Tibial nerve (tissue), 4 donors: Measurements from ENCODE around the gene RAPGEF5. TPM values are rescaled to one million over a fixed set of nuclear protein-coding genes. Genes with fewer than 3 reads are reported as not detected.

Experiments
- DNase-seq, 2 donors: peaks; one replicate each; pipeline ENCODE4 v3.0.0-alpha.2; 2019; ENCODE audit warnings: low spot score in 2 of 2
- H3K27ac ChIP-seq, 4 donors: fragments of 200-600 bp; sonication (generic) in 3 of 4; one replicate each; pipeline ENCODE4 v1.5.1; 2017 to 2019; ENCODE audit warnings: mild to moderate bottlenecking in 1 of 4
- H3K27me3 ChIP-seq, 2 donors: fragments of 200-600 bp; sonication (generic) in 1 of 2; one replicate each; pipeline versions ENCODE4 v1.5.1 to v1.6.0; 2017 to 2019
- H3K36me3 ChIP-seq, 3 donors: fragments of 200-600 bp; sonication (generic); one replicate each; pipeline ENCODE4 v1.5.1; 2018 to 2019
- H3K4me1 ChIP-seq, 4 donors: fragments of 200-600 bp; sonication (generic) in 3 of 4; one replicate each; pipeline ENCODE4 v1.5.1; 2017 to 2019
- H3K4me3 ChIP-seq, 4 donors: fragments of 200-600 bp; sonication (generic) in 3 of 4; one replicate each; pipeline ENCODE4 v1.5.1; 2017 to 2019; ENCODE audit warnings: mild to moderate bottlenecking in 1 of 4, moderate library complexity in 1 of 4
- H3K9me3 ChIP-seq, 4 donors: fragments of 200-600 bp; sonication (generic) in 3 of 4; one replicate each; pipeline ENCODE4 v1.5.1; 2017 to 2019
- EP300 ChIP-seq, 2 donors: sonication (generic); formaldehyde crosslinking; IDR thresholded peaks; one replicate each; pipeline ENCODE4 v1.6.1; 2017; ENCODE audit warnings: antibody characterized with exemption in 2 of 2, mild to moderate bottlenecking in 1 of 2
- POLR2A ChIP-seq, 2 donors: fragments of 450-650 bp; IDR thresholded peaks; one replicate each; pipeline ENCODE4 v1.6.1; 2017; ENCODE audit warnings: antibody characterized with exemption in 2 of 2, mild to moderate bottlenecking in 2 of 2, moderate library complexity in 2 of 2
- WGBS, 2 donors: methylation state at CpG; one replicate each; pipeline ENCODE4 v1.1.5; 2018; 5-methylcytosine and 5-hydroxymethylcytosine counted together
- total RNA-seq, 4 donors: library from RNA; depleted of rRNA; stranded (reverse); fragments of >200 nt; gene quantifications; one replicate each; pipeline ENCODE4 v1.1.0, GENCODE V29; 2016
- TF ChIP-seq, protein P1 (sequence below), 5 experiments: fragments of 200-600 bp in 3 of 5; fragments of 450-650 bp in 2 of 5; sonication (generic) in 3 of 5; IDR thresholded peaks; one replicate each; pipeline ENCODE4 v1.5.1; 2016 to 2019; ENCODE audit warnings: antibody characterized with exemption in 5 of 5, mild to moderate bottlenecking in 3 of 5, moderate library complexity in 2 of 5

The RAPGEF5 gene
- total RNA-seq, 4 donors from 2014 or later = 63.3 to 121 (median 76.9) TPM

DNA sequence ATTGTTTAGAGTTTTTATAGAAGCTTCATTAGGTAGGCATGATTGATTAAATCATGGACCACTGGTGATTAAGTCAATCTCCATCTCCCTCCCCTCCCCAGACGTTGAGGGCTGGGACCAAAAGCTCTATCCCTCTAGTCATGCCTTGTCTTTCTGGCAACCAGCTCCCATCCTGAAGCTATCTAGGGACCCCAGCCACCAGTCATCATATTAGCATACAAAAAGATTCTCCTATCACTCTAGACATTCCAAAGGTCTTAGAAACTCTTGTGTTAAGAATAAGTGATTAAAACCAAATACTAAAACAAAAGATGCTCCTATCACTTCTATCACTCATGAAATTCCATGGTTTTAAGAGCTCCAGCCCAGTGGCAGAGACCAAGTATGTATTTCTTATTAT lies 178.2 kb downstream of the RAPGEF5 start:
- H3K36me3 ChIP-seq = peaks cover 0 to 11% (median 0%) of the 10 kb centered on the region in 3 donors
- no peak overlapping the region for H3K27ac ChIP-seq
- WGBS, 2 donors = 56 to 77% methylated on average over 1 of the region's 1 CpG
- no peak for DNase-seq
- TF ChIP-seq POLR2A (IDR thresholded peaks at IDR 0.05) (no peak), EP300 (IDR thresholded peaks at IDR 0.05) (no peak)
- TF ChIP-seq, protein P1, sequence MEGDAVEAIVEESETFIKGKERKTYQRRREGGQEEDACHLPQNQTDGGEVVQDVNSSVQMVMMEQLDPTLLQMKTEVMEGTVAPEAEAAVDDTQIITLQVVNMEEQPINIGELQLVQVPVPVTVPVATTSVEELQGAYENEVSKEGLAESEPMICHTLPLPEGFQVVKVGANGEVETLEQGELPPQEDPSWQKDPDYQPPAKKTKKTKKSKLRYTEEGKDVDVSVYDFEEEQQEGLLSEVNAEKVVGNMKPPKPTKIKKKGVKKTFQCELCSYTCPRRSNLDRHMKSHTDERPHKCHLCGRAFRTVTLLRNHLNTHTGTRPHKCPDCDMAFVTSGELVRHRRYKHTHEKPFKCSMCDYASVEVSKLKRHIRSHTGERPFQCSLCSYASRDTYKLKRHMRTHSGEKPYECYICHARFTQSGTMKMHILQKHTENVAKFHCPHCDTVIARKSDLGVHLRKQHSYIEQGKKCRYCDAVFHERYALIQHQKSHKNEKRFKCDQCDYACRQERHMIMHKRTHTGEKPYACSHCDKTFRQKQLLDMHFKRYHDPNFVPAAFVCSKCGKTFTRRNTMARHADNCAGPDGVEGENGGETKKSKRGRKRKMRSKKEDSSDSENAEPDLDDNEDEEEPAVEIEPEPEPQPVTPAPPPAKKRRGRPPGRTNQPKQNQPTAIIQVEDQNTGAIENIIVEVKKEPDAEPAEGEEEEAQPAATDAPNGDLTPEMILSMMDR (IDR thresholded peaks at IDR 0.05) = no peak
- no peaks in the 10 kb centered on the region for H3K27me3 ChIP-seq
- H3K4me1 ChIP-seq = peaks cover 0 to 25% (median 0%) of the 10 kb centered on the region in 4 donors
- H3K9me3 ChIP-seq = no peaks in the 10 kb centered on the region
- H3K4me3 ChIP-seq = no peak overlapping the region

DNA sequence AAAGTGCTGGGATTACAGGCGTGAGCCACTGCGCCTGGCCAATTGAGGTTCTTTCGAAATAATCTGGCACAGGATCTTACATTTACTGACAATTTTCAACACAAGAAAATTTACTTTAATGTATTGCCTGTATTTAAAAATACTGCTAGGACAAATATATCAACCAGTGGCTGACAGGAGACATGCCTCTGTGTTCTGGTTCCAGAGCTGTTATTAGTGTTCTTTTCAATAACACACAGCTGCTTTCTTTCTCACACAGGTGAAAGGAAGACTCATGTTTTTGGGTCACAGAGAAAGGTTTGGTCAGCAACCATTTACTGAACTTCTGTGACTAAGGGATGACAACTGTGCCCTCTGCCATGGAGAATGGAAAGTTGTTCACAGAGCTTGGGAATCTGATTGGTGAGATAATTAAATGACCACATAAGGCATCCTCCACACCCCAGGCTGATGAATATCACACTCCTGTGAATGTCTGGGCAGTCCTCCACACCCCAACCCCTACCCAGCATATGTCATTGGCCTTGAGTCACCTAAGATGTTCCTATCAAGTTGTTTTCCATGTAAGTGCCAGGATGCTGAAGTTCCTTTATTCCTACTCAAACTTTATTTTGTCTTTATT lies 180.1 kb downstream of the RAPGEF5 start:
- no peak for DNase-seq
- H3K4me3 ChIP-seq = no peak overlapping the region
- H3K36me3 ChIP-seq = peaks cover 0 to 11% (median 0%) of the 10 kb centered on the region in 3 donors
- H3K27ac ChIP-seq = no peak overlapping the region
- no peaks in the 10 kb centered on the region for H3K9me3 ChIP-seq
- H3K4me1 ChIP-seq = peaks cover 0 to 15% (median 0%) of the 10 kb centered on the region in 4 donors
- WGBS, 2 donors = 97 to 98% methylated on average over 3 of the region's 3 CpGs
- H3K27me3 ChIP-seq = no peaks in the 10 kb centered on the region
- TF ChIP-seq EP300 (IDR thresholded peaks at IDR 0.05) (no peak), POLR2A (IDR thresholded peaks at IDR 0.05) (no peak)
- TF ChIP-seq, protein P1 (IDR thresholded peaks at IDR 0.05) = no peak

DNA sequence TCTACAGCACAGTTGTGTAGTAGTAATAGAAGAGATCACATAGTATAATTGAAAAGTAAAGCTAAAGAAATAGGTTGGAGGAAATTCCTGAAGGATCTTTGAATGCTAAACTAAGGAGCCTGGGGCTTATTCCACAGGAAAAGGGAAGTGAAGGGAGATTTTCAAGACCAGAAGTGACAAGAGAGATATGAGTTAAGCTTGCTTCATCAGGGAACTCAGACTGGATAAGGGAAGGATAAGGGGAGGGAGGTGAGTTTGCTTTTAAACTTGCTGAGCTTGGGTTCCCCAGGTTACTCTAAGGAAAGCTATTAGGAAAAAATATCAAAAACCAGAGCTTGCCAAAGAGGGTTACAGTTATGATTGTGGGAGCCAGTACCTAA lies 182.4 kb downstream of the RAPGEF5 start:
- TF ChIP-seq EP300 (IDR thresholded peaks at IDR 0.05) (no peak), POLR2A (IDR thresholded peaks at IDR 0.05) (no peak)
- TF ChIP-seq, protein P1 (IDR thresholded peaks at IDR 0.05) = no peak
- DNase-seq = no peak
- peaks cover 0 to under 1% (median 0%) of the 10 kb centered on the region in 3 donors for H3K36me3 ChIP-seq
- H3K9me3 ChIP-seq = no peaks in the 10 kb centered on the region
- no peak overlapping the region for H3K4me3 ChIP-seq
- H3K27ac ChIP-seq = no peak overlapping the region
- peaks cover 0 to 22% (median 4%) of the 10 kb centered on the region in 4 donors for H3K4me1 ChIP-seq
- H3K27me3 ChIP-seq = no peaks in the 10 kb centered on the region

DNA sequence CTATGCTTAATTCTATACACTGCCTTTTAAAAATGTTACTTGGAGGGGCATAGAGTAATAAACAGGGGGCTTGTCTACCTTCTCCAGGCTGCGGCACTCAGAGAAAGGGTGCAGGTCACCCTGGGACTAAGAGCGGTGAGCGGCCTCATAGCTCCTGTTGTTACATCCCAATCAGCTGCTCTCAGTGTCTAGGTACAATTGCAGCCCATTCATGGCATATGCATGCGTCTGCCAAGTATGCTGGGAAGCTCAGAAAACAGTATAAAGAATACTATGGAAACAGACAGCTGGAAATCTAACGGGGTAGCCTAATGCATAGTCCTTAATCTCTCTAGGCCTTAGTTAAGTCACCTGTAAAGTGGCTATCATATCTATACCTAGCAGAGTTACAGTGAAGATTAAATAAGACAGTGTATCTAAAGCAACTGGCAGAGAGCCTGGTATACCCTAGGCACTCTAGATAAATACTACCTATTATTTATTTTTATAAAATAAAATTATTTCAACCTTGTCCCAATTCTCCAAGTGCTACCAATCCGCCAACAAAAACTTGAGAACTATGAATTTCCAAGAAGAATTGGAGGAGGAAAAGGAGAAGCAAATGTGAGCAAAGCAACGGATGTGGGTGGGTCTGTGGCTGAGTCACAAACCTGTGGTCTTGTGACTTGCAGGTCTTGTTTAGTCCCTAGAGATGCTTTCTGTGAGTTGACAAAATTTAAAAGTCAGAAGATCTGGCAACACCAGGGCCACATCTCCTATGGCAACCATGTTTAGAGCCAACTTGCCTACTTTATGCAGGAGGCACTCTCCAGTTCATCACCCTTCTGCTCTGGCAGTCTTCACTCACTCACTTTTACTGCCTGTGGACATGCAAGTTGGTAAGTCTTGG lies 183.0 kb downstream of the RAPGEF5 start:
- Histone ChIP-seq H3K27me3 (no peaks in the 10 kb centered on the region), H3K27ac (no peak overlapping the region), H3K4me3 (no peak overlapping the region), H3K9me3 (no peaks in the 10 kb centered on the region), H3K36me3 (no peaks in the 10 kb centered on the region), H3K4me1 (peaks cover 0 to 22% (median 4%) of the 10 kb centered on the region in 4 donors)
- TF ChIP-seq POLR2A (IDR thresholded peaks at IDR 0.05) = no peak
- no peak for TF ChIP-seq EP300 (IDR thresholded peaks at IDR 0.05)
- TF ChIP-seq, protein P1 (IDR thresholded peaks at IDR 0.05) = no peak
- WGBS, 2 donors = 80 to 82% methylated on average over 7 of the region's 7 CpGs
- no peak for DNase-seq

DNA sequence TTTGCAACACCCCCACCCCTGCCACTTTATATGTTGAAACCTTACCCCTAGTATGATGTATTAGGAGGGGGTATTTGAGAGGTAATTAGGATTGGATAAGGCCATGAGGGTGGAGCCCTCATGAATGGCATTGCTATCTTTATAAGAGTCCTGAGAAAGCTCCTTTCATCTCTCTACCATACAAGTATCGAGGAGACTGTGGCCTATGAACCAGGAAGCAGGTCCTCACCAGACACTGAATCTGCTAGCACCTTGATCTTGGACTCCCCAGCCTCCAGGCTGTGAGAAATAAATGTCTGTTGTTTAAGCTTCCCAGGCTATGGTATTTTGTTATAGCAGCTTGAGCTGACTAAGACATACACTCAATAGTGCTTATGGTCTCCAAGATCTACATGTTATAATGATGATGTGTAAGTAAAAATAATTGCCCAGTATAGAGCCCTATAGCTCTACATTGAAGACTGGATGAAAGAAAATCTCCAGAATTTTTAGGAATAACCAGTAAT lies 188.8 kb downstream of the RAPGEF5 start:
- Histone ChIP-seq H3K36me3 (peaks cover 0 to 4% (median 0%) of the 10 kb centered on the region in 3 donors), H3K4me3 (no peak overlapping the region), H3K4me1 (peaks cover 0 to 16% (median 4%) of the 10 kb centered on the region in 4 donors), H3K27me3 (no peaks in the 10 kb centered on the region), H3K9me3 (no peaks in the 10 kb centered on the region), H3K27ac (no peak overlapping the region)
- 90 to 100% methylated on average over 1 of the region's 1 CpG for WGBS, 2 donors
- DNase-seq = no peak
- TF ChIP-seq POLR2A (IDR thresholded peaks at IDR 0.05) (no peak), EP300 (IDR thresholded peaks at IDR 0.05) (no peak)
- TF ChIP-seq, protein P1 (IDR thresholded peaks at IDR 0.05) = no peak
